H1 (cell line): ENCODE results near the gene SOX6.

ENCODE experiments used
- EGR1 ChIP-seq: IDR thresholded peaks from 2 replicates; pipeline ENCODE4 v1.6.1; 2011; ENCODE audit warnings: low read depth, low read length, borderline replicate concordance
- HDAC2 ChIP-seq, 2 experiments: fragments of 300-600 bp in 1 of 2; sonication (generic) in 1 of 2; IDR thresholded peaks; 2 replicates each; pipeline ENCODE4 v1.6.1; 2011 to 2012; ENCODE audit warnings: low read depth in 2 of 2, low read length in 2 of 2, mild to moderate bottlenecking in 2 of 2, moderate library complexity in 2 of 2, borderline replicate concordance in 1 of 2, inconsistent platforms in 1 of 2
- JUND ChIP-seq: IDR thresholded peaks from 2 replicates; pipeline ENCODE4 v1.6.1; 2011; ENCODE audit warnings: mild to moderate bottlenecking, improper control_type of control experiment, low read length
- POLR2A ChIP-seq, 2 experiments: IDR thresholded peaks; 1 replicate in 1 of 2; 2 replicates in 1 of 2; pipeline ENCODE4 v1.6.1; 2011; ENCODE audit warnings: low read depth in 2 of 2, low read length in 2 of 2, mild to moderate bottlenecking in 2 of 2; ENCODE audit errors: control extremely low read depth in 1 of 2
- POLR2AphosphoS5 ChIP-seq: IDR thresholded peaks from 2 replicates; pipeline ENCODE4 v1.6.1; 2011; ENCODE audit warnings: low read depth, low read length
- RAD21 ChIP-seq, 2 experiments: IDR thresholded peaks in 1 of 2; conservative IDR thresholded peaks in 1 of 2; 2 replicates each; pipeline ENCODE4 v1.6.1; 2011; ENCODE audit warnings: low read depth in 2 of 2, low read length in 2 of 2, improper control_type of control experiment in 1 of 2, inconsistent platforms in 1 of 2, mild to moderate bottlenecking in 1 of 2, moderate library complexity in 1 of 2
- RFX5 ChIP-seq: IDR thresholded peaks from 2 replicates; pipeline ENCODE4 v1.6.1; 2011; ENCODE audit warnings: low read depth, low read length, improper control_type of control experiment, borderline replicate concordance
- TF ChIP-seq, protein P1 (sequence below), 3 experiments: IDR thresholded peaks; 1 replicate in 2 of 3; 2 replicates in 1 of 3; pipeline versions ENCODE4 v1.5.1 to v1.6.1; 2011; ENCODE audit warnings: low read length in 3 of 3, mild to moderate bottlenecking in 3 of 3, inconsistent platforms in 2 of 3, low read depth in 1 of 3, moderate library complexity in 1 of 3; ENCODE audit not compliant: insufficient read depth in 1 of 3; ENCODE audit errors: control extremely low read depth in 1 of 3
- TF ChIP-seq, protein P2 (sequence below): IDR thresholded peaks from 2 replicates; pipeline ENCODE4 v1.6.1; 2012; ENCODE audit warnings: low read length, inconsistent platforms

DNA sequence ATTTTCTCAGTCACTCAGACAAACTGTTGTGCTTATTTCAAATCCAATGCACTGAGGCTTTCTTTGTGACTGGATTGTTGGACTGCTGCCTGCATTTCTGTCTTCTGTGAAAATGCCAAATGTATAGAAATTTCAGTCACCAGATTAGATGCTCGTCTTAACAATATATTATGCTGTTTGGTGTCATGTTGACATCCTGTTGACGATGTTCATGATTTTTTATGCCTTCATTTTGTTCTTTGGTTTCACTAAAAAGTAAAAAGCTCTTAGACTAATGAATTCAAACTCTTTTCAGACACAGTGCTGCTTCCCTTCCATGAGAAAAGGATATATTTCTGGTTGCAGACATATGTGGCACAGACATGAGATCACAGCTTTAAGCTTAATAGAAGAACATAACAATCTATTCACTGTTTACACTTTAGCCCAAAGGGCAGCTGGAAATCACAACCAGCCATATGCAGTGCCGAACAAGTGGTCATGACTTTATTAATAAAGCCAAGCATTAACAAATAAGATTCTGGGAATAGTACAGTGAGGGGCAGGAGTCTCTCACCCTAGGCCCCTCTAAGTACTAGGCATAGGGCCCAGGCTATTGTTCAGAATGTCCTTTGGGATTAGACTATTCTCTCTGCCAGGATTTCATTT lies 9.4 kb upstream of the SOX6 start:
- TF ChIP-seq RAD21 (IDR thresholded peaks at IDR 0.05 in 1 of 2, conservative IDR thresholded peaks at IDR 0.05 in 1 of 2; ENCODE audit: low read depth in 2 of 2, low read length in 2 of 2) (no peak), POLR2A (IDR thresholded peaks at IDR 0.05; ENCODE audit: control extremely low read depth in 1 of 2, low read depth in 2 of 2, low read length in 2 of 2) (no peak), EGR1 (no peak), POLR2AphosphoS5 (no peak), JUND (no peak), HDAC2 (IDR thresholded peaks at IDR 0.05; ENCODE audit: borderline replicate concordance in 1 of 2, low read depth in 2 of 2, low read length in 2 of 2) (no peak), RFX5 (no peak)
- TF ChIP-seq, protein P1, sequence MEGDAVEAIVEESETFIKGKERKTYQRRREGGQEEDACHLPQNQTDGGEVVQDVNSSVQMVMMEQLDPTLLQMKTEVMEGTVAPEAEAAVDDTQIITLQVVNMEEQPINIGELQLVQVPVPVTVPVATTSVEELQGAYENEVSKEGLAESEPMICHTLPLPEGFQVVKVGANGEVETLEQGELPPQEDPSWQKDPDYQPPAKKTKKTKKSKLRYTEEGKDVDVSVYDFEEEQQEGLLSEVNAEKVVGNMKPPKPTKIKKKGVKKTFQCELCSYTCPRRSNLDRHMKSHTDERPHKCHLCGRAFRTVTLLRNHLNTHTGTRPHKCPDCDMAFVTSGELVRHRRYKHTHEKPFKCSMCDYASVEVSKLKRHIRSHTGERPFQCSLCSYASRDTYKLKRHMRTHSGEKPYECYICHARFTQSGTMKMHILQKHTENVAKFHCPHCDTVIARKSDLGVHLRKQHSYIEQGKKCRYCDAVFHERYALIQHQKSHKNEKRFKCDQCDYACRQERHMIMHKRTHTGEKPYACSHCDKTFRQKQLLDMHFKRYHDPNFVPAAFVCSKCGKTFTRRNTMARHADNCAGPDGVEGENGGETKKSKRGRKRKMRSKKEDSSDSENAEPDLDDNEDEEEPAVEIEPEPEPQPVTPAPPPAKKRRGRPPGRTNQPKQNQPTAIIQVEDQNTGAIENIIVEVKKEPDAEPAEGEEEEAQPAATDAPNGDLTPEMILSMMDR (IDR thresholded peaks at IDR 0.05; ENCODE audit: control extremely low read depth in 1 of 3, insufficient read depth in 1 of 3, low read depth in 1 of 3, low read length in 3 of 3), result no peak
- TF ChIP-seq, protein P2, sequence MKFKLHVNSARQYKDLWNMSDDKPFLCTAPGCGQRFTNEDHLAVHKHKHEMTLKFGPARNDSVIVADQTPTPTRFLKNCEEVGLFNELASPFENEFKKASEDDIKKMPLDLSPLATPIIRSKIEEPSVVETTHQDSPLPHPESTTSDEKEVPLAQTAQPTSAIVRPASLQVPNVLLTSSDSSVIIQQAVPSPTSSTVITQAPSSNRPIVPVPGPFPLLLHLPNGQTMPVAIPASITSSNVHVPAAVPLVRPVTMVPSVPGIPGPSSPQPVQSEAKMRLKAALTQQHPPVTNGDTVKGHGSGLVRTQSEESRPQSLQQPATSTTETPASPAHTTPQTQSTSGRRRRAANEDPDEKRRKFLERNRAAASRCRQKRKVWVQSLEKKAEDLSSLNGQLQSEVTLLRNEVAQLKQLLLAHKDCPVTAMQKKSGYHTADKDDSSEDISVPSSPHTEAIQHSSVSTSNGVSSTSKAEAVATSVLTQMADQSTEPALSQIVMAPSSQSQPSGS, result no peak
